Measurements from ENCODE around the gene AFDN.
"Not testable (repeated sequence)": the region's sequence is repeated elsewhere in the genome, so short reads cannot be mapped to it uniquely, and the experiment has no call there.

The AFDN gene

DNA sequence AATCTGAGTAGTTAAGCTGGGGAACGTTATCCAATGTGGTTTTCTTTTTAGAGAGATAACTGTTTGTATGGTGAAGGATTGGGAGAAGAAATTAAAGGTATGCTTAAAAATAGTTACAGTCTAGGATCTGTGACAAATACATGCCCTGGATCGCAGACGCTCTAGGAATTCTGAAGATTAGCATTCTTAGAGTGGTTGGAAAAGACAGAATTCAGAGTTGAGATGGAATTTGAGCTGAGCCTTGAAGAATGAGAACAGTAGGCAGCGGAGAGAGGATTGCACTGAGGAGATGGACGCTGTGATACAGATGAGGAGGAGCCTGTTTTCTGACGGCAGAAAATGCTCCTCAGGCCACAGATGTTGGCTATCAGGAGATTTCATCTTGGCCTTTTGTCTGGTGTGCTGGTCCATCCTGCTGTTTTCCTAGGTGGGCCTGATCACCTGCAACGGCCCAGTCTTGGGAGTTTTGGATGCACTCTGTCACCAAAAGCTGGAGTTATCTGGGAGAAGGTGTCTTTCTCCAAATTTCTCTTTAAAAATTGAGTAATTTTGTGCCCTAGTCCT lies 122.5 kb downstream of the AFDN start:
- in situ Hi-C loops (cut with HindIII; ENCODE audit: low sequenced_read_pairs) = no loop called here

DNA sequence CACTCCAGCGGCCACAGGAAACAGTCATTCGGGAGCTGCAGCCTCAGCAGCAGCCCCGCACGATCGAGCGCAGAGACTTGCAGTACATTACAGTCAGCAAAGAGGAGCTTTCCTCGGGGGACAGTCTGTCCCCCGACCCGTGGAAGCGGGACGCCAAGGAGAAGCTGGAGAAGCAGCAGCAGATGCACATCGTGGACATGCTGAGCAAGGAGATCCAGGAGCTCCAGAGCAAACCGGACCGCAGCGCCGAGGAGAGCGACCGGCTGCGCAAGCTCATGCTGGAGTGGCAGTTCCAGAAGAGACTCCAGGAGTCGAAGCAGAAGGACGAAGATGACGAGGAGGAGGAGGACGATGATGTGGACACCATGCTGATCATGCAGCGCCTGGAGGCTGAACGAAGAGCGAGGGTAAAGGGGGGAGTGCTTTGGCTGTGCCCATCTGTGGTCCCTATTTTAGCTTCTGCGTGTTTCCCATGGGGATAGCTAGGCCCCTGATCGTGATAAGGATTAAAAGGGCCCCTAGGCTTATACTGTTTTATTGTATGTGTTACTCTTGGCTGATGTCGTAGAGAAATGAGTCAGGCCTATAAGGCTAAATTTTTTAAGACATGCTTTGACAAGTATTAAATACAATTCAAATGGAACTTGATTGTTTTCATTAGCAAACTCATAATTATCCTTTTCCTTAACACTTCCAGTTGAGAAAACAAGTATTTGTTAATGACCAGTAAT lies 125.2 kb downstream of the AFDN start:
- in situ Hi-C loops (cut with HindIII; ENCODE audit: low sequenced_read_pairs) = no loop called here

DNA sequence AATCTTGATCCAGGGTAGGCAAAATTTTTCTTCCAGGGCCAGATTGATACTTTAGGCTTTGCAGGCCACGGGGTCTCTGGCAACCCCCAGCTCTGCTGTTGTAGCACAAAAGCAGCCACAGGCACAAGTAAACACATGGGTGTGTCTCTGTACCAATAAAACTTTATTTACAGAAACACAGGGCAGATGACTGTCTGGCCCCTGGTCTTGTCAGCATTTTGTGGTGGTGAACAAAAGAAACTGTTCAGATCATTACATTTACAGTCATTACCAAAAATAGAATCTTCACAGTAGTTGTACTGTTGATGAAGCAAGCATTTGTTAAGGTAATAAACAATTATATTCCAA lies 125.8 kb downstream of the AFDN start:
- in situ Hi-C loops (cut with HindIII; ENCODE audit: low sequenced_read_pairs) = no loop called here

DNA sequence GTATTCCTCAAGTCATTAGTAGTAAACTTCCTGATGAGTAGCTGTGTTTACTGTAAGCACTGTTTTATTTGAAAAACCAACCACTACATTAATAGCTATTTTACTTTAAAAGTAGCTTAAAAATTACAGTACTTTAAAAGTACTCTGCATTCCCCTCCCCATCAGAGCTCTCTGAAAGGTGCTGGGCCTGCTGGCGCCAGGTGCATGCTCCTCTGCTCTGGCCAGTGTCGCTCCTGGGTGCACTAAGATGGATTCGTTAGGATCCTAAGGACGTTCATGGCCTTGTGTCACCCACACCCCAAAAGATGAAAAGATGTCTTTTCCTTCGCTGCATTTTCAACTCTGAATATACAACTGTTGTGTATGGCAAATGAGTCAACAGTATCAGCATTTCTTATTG lies 126.8 kb downstream of the AFDN start:
- in situ Hi-C loops (cut with HindIII; ENCODE audit: low sequenced_read_pairs) = no loop called here

DNA sequence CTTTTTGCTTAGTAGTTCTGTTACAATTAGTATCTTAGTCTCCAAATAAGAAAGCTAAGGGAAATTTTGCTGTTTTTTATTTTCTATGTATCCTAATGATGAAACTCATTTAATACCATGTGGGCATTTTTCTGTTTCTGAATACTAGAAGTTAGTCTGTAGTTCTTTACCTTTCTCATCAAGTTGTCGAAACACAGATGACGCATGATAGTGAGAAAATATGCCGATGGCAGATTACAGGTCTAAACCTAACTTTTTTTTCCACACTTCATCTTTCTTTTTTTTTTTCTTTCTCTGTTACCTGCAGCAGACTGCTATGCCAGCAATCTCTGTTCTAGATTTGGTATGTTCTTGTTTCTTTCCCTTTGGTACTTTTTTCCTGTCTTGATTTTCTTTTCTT lies 127.4 kb downstream of the AFDN start:
- in situ Hi-C loops (cut with HindIII; ENCODE audit: low sequenced_read_pairs) = no loop called here

DNA sequence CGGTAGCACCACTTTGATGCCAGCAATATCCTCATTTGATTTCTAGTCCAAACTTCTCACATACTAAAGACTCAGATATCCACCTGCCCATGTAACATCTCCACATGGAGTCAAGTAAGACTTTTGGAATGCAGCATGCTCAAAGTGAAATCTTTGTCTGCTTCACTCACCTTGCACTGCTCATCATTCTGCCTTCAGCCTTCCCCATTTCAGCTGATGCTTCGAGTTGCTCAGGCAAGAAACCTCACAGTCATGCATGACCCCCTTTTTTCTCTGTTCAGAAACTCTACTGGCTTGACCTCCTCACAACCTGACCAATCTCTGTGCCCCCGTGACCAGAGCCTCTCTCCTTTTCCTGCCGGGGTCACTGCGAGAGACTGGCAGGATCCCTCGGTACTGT lies 129.8 kb downstream of the AFDN start:
- in situ Hi-C loops (cut with HindIII; ENCODE audit: low sequenced_read_pairs) = no loop called here

DNA sequence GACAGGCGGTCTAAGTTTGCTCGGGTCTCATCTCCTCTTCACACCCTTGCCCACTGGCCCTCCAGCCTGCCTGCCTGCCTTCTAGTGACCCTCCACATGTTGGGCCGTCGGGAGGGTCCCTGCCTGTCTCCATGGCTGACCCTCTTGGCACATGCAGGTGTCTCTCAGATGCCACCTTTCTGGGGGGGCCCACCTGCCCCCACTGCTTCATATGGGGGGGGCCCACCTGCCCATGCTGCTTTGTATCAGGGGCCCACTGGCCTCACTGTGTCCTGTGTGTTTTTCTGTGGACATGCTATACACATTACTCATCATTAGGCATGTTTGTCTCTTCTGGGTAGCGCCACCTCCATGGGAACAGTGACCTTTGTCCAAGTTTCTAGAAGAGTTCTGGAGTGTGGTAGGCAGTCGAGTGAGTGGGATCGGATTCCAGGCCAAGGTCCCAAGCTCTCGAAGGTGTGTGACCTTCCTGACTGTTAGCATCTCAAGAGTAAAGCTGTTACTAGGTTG lies 130.3 kb downstream of the AFDN start:
- in situ Hi-C loops (cut with HindIII; ENCODE audit: low sequenced_read_pairs) = no loop called here

DNA sequence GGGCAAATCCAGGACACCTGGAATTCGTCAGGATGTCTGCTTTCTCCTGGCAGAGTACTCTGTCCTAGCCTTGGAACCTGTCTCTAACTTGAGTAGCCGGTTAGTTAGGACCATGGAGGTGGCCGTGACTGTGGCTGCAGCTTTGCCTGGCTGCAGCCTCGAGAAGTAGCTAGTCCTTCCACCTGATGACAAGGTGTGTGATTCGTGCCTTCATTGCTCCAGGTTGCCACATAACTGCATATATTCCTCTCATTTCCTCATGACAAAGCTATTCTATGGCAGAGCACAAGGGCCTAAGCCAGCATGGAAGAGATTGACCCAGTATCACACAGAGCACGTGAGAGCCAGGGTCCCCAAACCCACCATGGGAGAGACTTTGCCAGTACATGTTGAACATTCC lies 130.9 kb downstream of the AFDN start:
- in situ Hi-C loops (cut with HindIII; ENCODE audit: low sequenced_read_pairs) = no loop called here

DNA sequence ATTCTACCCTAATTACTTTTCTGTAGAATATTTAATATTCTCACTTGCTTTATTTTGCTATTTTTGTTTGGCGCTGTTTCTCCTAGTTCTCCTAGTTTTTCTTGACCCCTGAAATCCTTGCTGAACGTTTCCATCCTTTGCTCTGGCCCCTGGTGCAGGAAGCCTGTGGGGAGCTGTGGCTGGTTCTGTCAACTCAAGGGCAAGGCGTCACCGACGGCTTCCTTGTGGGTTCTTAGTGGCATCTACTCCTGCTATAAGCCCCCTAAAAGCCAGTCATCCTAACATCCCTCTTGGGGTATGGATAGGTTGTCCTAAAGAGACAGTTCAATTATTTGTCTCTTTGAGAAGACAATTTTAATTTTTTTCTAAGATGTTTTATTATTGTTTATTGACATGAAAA lies 133.9 kb downstream of the AFDN start:
- in situ Hi-C loops (cut with HindIII; ENCODE audit: low sequenced_read_pairs) = no loop called here

DNA sequence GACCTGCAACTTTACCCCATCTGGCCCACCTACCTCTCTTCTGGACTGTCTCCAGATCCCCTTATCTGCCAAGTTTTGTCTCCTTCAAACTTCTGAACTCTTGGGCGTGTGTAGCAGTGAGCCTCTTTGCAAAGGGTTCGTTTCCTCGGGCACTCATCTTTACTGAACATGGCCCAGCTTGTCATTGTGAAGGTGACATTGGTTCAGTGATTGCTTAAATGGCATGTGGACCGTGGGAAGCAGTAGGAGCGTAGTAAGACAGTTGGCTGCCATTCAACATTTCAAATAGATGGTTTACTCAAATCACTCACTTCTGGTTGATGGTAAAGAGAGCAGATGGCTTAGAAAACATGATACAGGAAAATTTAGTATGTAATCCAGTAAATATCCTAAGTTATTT lies 136.0 kb downstream of the AFDN start:
- in situ Hi-C loops (cut with HindIII; ENCODE audit: low sequenced_read_pairs) = no loop called here

DNA sequence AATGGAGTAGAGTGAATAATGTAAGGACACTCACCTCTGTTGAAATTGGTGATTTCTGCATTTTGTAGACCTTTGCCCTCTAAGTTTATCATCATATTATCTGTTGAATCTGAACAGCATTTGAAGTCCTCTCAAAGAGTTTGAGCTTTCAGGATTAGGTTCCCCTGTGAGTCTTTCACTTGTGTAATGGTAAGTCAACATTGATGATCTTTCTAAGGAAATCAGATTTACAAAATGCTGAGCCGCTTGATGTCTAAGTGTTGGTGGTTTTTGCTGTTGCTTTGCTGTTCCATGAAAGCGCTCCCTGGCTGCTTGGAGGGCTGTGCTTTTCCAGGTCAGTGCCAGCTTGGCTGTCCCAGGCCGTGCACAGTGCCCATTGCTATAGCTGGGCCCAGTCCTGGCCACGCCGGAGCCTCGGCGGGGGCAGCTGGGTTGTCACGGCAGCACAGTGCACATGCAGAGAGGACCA lies 136.9 kb downstream of the AFDN start:
- in situ Hi-C loops (cut with HindIII; ENCODE audit: low sequenced_read_pairs) = no loop called here

DNA sequence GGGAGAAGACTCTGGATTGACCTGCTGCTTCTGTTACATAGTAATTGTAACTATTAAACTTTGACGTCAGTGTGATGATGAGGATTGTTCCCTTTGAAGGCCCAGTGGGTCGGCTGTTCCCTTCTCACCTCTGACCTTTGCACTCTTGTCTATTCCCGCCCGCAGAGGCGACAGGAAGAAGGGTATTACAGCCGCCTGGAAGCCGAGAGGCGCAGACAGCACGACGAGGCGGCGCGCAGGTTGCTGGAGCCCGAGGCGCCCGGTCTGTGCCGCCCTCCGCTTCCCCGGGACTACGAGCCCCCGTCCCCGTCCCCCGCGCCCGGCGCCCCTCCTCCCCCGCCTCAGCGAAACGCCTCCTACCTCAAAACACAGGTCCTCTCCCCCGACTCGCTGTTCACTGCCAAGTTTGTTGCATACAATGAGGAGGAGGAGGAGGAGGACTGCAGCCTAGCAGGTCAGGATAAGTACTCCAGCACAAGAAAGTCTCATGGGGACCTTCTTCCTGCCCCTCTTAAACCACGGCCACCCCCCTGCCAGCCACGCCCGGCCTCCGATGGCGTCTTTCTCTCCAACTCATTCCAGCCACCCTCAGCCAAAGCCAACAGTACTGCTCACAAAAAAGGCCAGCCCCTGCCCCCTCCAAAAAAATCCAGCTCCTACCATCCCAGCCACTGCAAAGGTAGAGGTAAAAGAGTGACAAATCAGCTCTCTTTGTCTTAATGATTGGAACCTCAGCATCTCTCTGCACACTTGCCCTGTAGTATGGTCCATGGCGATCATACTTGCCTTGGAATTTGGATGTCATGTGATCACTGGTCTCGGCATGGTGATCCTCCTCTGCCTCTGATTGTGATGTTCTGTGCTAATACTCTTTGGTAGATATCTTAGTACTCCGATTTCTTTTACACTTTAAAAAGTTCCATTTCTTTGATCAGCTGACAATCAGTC lies 139.2 kb downstream of the AFDN start:
- in situ Hi-C loops (cut with HindIII; ENCODE audit: low sequenced_read_pairs) = no loop called here

DNA sequence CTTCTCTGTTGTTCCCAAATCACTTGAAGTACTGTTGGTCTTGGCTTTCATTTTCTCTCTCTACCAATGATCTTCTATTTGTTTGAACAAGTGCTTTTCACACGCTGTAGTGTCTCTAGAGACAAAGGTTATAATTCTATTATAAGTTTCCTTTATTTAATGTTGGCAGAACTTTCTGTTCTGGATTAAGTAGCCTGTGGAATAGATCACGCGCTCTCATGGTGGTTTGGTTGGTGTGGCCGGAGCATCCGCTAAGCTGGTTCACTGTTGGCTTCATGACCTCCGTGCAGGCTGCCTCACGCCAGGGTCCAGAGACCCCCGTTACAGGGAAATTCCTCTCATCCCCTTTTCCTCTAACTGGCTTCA lies 139.8 kb downstream of the AFDN start:
- in situ Hi-C loops (cut with HindIII; ENCODE audit: low sequenced_read_pairs) = no loop called here

DNA sequence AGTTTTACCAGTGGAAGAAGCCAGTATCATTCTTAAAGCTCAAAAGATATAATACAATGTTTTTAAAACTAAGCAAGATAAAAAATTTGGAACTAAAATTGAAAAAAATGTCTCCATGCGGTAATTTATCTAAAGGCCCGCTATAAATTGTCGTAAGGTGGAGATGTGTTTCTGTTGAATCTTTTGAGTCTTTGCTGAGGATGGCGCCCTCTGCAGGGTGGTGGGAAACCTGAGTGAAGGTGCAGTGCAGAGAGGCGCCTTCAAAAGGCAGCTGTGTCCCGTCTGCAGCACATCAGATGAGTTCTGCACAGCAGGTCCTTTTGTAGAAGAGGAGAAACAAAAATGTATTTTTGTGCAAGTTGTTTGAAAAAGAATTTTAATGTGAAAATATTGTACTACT lies 141.4 kb downstream of the AFDN start:
- in situ Hi-C loops (cut with HindIII; ENCODE audit: low sequenced_read_pairs) = no loop called here

DNA sequence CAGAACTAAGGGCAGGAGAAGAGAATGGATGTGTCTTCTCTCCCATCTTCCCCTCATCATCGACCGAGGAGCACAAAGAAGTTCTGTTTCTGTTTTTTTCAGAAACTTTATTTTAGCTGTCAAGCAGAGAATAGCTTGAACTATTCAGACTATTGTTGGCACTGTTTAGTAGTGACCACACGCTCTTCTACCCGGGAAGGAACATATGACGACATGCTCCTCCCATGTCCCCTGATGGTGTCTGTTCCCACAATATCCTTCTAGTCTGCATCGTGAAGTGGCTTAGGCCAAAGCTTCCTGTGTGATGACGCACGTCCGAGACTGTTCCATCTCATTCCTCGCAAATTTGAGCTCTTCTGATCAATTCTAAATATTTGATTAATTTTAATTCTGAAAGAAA lies 143.5 kb downstream of the AFDN start:
- in situ Hi-C loops (cut with HindIII; ENCODE audit: low sequenced_read_pairs) = no loop called here

DNA sequence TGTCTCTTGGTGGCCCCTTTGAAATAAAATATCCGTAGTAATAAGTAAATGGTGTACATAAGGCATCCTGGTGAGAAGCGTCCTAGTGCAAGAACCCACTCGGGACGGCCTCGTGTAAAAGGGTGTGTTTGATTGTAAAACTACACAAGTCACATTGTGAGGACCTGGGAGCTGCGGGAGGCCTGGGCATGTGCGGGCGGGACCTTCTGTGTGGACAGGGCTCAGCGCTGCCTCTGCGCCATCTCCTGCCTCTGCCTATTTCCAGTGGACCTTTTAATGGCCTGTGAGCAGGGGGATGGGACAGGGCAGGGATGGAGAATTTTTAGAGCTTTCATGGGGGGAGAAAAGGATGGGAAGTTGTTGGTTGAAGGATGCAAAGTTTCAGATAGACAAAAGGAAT lies 145.5 kb downstream of the AFDN start:
- in situ Hi-C loops (cut with HindIII; ENCODE audit: low sequenced_read_pairs) = no loop called here

DNA sequence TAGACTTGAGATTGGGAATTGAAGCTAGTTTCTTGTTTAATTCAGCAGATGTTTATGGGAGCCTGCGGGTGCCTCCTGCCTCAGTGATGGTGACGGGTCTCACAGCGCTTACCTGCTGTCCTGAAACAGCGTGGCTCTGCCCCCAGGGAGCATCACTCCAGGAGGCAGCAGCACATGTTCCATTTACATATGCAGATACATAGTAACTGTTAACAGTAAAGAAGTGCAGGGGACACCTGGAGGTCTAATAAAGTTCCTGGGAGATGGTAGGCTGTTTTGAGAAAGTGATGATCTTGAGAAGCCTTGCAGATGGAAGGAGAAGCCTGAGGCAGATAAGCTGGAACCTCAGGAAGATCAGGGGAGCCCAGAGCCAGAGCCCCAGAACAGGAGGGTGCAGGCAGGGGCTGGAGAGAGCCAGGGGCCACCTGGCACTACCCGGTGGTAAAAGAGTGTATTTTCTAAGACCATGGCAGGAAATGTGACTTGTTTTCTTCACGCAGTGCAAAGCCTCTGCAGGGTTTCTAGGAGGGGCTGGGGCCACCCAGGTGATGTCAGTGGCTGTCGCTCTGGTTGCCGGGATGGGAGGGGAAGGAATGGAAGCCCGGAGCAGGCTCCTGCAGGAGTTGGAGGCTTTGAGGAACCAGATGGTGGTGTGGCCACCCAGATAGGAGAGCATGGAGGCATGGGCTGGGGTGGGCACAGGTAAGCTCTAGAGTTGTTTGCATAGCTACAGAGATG lies 146.6 kb downstream of the AFDN start:
- in situ Hi-C loops (cut with HindIII; ENCODE audit: low sequenced_read_pairs) = no loop called here

DNA sequence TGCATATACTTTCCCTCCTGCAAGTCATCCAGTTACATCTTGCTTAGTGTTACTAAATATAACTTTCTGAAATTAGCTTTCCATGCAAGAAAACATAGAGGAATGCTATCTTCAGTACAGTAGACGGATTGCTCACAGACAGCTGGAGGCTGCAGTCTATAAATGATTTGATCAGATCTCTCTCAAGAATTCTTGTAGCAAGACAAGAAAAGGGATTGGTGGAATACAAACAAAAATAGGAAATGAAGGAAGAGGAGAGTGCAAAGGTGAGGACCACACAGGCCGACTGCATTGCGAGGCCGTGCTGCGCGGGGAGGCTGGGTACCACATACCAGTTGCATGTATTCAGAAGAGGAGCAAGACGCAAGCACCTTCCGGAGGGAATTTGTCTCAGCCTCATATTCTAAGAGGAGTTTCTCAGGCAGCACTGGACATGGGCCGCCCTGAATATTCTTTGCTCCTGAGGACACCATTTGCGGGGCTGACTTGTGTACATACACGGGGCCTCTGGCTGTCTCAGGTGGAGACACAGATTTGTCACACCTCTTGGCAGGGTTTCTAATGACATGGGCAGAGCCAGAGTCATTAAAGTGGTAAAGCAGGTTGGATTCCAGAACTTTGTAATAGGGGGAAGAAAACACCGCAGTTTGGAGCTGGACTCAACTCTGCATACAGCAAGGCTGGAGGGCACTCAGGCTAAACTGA lies 148.1 kb downstream of the AFDN start:
- in situ Hi-C loops (cut with HindIII; ENCODE audit: low sequenced_read_pairs) = no loop called here

DNA sequence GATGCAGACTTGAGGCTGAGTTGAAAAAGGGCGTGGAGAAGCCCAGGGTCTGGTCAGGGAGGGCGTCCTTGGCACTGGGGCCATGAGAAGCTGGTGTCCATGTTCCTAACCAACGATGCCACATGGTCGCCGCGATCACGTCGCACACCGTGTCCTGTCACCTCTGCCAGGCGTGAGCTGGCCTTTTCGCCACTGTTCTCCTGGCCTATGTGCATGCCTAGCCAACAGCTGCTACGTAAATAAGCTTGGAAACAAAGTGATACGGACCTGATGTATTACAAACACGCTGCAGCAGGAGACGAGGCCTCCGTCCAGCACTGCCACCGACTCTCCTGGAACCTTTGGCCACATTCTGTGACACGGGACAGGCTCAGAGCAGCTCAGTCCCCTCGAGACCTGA lies 148.7 kb downstream of the AFDN start:
- in situ Hi-C loops (cut with HindIII; ENCODE audit: low sequenced_read_pairs) = no loop called here

DNA sequence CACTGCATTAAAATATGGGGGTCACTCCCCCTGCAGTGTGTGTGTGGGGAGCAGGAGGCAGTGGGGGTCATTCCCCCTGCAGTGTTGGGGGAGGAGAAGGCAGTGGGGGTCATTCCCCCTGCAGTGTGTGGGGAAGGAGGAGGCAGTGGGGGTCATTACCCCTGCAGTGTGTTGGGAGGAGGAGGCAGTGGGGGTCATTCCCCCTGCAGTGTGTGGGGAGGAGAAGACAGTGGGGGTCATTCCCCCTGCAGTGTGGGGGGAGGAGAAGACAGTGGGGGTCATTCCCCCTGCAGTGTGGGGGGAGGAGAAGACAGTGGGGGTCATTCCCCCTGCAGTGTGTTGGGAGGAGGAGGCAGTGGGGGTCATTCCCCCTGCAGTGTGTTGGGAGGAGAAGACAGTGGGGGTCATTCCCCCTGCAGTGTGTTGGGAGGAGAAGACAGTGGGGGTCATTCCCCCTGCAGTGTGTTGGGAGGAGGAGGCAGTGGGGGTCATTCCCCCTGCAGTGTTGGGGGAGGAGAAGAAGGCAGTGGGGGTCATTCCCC lies 149.5 kb downstream of the AFDN start:
- in situ Hi-C loops (cut with HindIII; ENCODE audit: low sequenced_read_pairs) = not testable (repeated sequence)
